Upper lobe of left lung (tissue), 6 donors: ENCODE data around the gene SPOCK1. TPM values are rescaled to one million over a fixed set of nuclear protein-coding genes. Genes with fewer than 3 reads are reported as not detected.

Source experiments
- ATAC-seq, 2 donors: fragments of 200-7000 bp; cut with Tn5 transposase; one replicate each; pipeline ENCODE4 v1.9.1; 2022; ENCODE audit warnings: mild to moderate bottlenecking in 2 of 2, moderate library complexity in 2 of 2; ENCODE audit not compliant: low FRiP score in 2 of 2
- DNase-seq, 2 donors: peaks; one replicate each; pipeline ENCODE4 v3.0.0-alpha.2; 2019 to 2020
- H3K27ac ChIP-seq, 4 donors: fragments of 200-600 bp; sonication (generic); one replicate each; pipeline ENCODE4 v1.5.1; 2016 to 2019
- H3K27me3 ChIP-seq, 4 donors: fragments of 200-600 bp; sonication (generic); one replicate each; pipeline ENCODE4 v1.5.1; 2017 to 2019
- H3K36me3 ChIP-seq, 4 donors: fragments of 200-600 bp; sonication (generic); one replicate each; pipeline ENCODE4 v1.5.1; 2016 to 2019
- H3K4me1 ChIP-seq, 4 donors: fragments of 200-600 bp; sonication (generic); one replicate each; pipeline ENCODE4 v1.5.1; 2018 to 2019
- H3K4me3 ChIP-seq, 4 donors: fragments of 200-600 bp; sonication (generic); one replicate each; pipeline ENCODE4 v1.5.1; 2017 to 2019; ENCODE audit warnings: mild to moderate bottlenecking in 2 of 4, moderate library complexity in 1 of 4
- H3K9me3 ChIP-seq, 4 donors: fragments of 200-600 bp; sonication (generic); one replicate each; pipeline ENCODE4 v1.5.1; 2018 to 2019
- EP300 ChIP-seq, 4 donors: sonication (generic); formaldehyde crosslinking; IDR thresholded peaks; one replicate each; pipeline ENCODE4 v1.5.1; 2017; ENCODE audit warnings: antibody characterized with exemption in 4 of 4, control low read depth in 2 of 4
- POLR2A ChIP-seq, 4 donors: fragments of 450-650 bp; IDR thresholded peaks; one replicate each; pipeline ENCODE4 v1.5.1; 2016 to 2017; ENCODE audit warnings: antibody characterized with exemption in 4 of 4, mild to moderate bottlenecking in 2 of 4
- POLR2AphosphoS5 ChIP-seq, 2 donors: sonication (generic); formaldehyde crosslinking; IDR thresholded peaks; one replicate each; pipeline ENCODE4 v1.5.1; 2017; ENCODE audit warnings: antibody characterized with exemption in 2 of 2
- whole genome bisulfite sequencing, 2 donors: methylation state at CpG; one replicate each; pipeline ENCODE4 v1.1.5; 2017 to 2018; 5-methylcytosine and 5-hydroxymethylcytosine counted together
- total RNA-seq, 6 donors: library from RNA; depleted of rRNA in 4 of 6; stranded (reverse); fragments of >200 nt in 4 of 6; gene quantifications; one replicate each; pipeline versions ENCODE4 v1.1.0 to v1.2.1, GENCODE V29; 2016 to 2021
- TF ChIP-seq, protein P1 (sequence below), 6 experiments: fragments of 450-650 bp in 4 of 6; fragments of 200-600 bp in 2 of 6; sonication (generic) in 2 of 6; IDR thresholded peaks; one replicate each; pipeline ENCODE4 v1.5.1; 2016 to 2019; ENCODE audit warnings: antibody characterized with exemption in 6 of 6
- donor health status: DM: no; HTN: no; CAD: no; lungs with moderate emphysema.
- donor health status: DM: no; HTN: yes; CAD: no; lungs with severe emphysema.

SPOCK1 gene
- total RNA-seq, 6 donors from 2014 or later: 0.33 to 16.6 (median 2.0) TPM; not detected in 1

DNA sequence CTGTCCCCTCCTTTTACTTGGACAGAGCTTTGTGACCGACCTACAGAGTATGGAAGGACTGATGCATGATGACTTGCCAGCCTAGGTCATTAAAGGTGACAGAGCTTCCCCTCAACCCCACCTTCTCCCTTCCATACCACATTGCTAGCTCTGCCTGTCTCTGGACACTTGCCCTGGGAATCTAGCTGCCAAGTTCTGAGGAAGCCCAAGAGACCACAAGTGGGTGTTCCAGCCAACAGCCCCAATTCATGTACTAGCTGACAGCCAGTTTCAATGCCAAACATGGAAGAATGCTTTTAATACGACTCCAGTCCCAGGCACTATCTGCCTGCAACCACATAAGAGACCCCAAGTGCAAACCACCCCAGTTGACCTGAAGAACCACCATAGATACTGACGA is 477.1 kb downstream of the SPOCK1 start:
- Histone ChIP-seq H3K4me3 (no peak overlapping the region), H3K9me3 (no peaks in the 10 kb centered on the region), H3K27ac (no peak overlapping the region), H3K4me1 (no peaks in the 10 kb centered on the region), H3K27me3 (no peaks in the 10 kb centered on the region), H3K36me3 (no peaks in the 10 kb centered on the region)
- TF ChIP-seq, protein P1, sequence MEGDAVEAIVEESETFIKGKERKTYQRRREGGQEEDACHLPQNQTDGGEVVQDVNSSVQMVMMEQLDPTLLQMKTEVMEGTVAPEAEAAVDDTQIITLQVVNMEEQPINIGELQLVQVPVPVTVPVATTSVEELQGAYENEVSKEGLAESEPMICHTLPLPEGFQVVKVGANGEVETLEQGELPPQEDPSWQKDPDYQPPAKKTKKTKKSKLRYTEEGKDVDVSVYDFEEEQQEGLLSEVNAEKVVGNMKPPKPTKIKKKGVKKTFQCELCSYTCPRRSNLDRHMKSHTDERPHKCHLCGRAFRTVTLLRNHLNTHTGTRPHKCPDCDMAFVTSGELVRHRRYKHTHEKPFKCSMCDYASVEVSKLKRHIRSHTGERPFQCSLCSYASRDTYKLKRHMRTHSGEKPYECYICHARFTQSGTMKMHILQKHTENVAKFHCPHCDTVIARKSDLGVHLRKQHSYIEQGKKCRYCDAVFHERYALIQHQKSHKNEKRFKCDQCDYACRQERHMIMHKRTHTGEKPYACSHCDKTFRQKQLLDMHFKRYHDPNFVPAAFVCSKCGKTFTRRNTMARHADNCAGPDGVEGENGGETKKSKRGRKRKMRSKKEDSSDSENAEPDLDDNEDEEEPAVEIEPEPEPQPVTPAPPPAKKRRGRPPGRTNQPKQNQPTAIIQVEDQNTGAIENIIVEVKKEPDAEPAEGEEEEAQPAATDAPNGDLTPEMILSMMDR (IDR thresholded peaks at IDR 0.05): no peak
- TF ChIP-seq EP300 (IDR thresholded peaks at IDR 0.05) (no peak), POLR2AphosphoS5 (IDR thresholded peaks at IDR 0.05) (no peak), POLR2A (IDR thresholded peaks at IDR 0.05) (no peak)
- 73 to 77% methylated on average over 3 of the region's 3 CpGs for WGBS, 2 donors
- DNase-seq (no peak), ATAC-seq (no peak)

DNA sequence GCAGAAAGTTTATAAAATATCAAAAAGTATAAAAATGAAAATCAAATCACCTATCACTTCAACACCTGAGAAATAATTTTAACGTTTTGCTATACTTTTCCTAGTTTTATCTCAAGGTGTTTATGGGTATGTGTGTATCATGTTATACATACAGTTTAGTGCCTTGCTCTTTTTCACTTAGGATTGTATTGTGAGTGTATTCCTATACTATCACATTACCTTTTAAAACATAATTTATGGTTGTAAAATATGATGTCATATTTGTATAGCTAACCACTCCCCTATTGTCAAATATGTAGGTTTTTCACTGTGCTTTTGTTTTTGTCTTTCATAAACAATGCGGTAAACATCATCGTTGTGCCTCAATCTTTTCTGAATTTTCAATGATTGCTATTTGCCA is 479.9 kb downstream of the SPOCK1 start:
- Histone ChIP-seq H3K36me3 (no peaks in the 10 kb centered on the region), H3K27ac (no peak overlapping the region), H3K4me1 (no peaks in the 10 kb centered on the region), H3K9me3 (no peaks in the 10 kb centered on the region), H3K27me3 (no peaks in the 10 kb centered on the region), H3K4me3 (no peak overlapping the region)
- 83 to 86% methylated on average over 3 of the region's 3 CpGs for WGBS, 2 donors
- no peak for TF ChIP-seq EP300 (IDR thresholded peaks at IDR 0.05)
- TF ChIP-seq POLR2AphosphoS5 (IDR thresholded peaks at IDR 0.05): no peak
- no peak for TF ChIP-seq POLR2A (IDR thresholded peaks at IDR 0.05)
- TF ChIP-seq, protein P1 (IDR thresholded peaks at IDR 0.05): no peak
- DNase-seq (no peak), ATAC-seq (no peak)

DNA sequence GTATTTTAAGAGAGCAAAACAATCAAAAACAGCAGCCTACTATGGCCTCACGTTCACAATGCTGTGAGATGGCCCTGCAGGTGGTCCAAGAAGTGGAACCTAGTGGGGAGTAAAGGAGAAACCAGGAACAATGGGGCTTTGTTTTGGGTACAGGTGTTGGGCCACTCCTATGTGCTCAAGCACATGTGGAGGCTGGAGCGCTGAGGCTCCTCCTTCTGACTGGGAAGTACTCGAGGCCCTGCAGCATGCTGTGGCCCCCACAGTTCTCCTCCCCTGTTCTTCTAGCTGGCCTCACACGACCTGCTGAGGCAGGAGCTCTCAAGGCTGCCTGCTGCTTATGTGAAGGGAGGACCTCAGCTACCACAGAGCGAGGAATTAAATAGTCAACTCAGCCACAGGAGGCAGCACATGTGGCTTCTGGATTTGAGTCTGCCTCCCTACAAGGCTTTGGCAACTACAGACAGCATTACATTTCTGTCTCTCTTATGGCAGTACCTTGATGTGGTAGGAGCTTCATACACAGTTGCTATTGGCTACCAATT is 482.3 kb downstream of the SPOCK1 start:
- no peak overlapping the region for H3K27ac ChIP-seq
- 50 to 52% methylated on average over 4 to 5 of the region's 5 CpGs for WGBS, 2 donors
- no peak overlapping the region for H3K4me3 ChIP-seq
- TF ChIP-seq EP300 (IDR thresholded peaks at IDR 0.05) (no peak), POLR2AphosphoS5 (IDR thresholded peaks at IDR 0.05) (no peak), POLR2A (IDR thresholded peaks at IDR 0.05) (no peak)
- TF ChIP-seq, protein P1 (IDR thresholded peaks at IDR 0.05): no peak
- no peaks in the 10 kb centered on the region for H3K4me1 ChIP-seq
- H3K9me3 ChIP-seq: no peaks in the 10 kb centered on the region
- ATAC-seq: no peak
- DNase-seq: no peak
- no peaks in the 10 kb centered on the region for H3K27me3 ChIP-seq
- H3K36me3 ChIP-seq: no peaks in the 10 kb centered on the region

DNA sequence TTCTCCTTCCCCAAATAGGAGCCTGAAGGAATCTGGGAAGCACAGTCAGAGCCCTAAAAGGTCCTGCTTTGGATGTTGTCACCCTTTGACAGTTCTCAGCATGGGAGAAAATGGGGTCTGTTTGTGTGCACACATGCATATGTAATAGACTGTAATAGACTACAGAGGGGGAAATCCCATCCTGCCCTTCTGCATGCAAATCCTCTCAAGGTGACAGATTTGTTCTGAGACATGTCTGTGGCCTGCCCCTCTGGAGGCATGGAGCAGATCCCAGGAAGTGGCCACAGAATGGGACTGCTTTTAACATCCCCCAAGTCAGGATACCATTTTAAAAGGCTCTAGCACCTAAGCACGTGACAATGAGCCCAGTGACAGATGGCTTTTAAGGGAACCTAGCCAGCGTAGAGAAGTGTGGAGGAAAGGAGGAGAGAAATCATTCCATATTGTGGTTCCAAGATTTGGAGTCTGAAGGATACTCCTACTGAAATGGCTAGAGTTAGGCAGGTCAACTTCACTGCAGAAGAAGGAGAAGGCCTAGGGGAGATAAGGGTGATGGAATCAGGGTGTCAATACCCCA is 483.5 kb downstream of the SPOCK1 start:
- DNase-seq (no peak), ATAC-seq (no peak)
- TF ChIP-seq EP300 (IDR thresholded peaks at IDR 0.05) (no peak), POLR2A (IDR thresholded peaks at IDR 0.05) (no peak), POLR2AphosphoS5 (IDR thresholded peaks at IDR 0.05) (no peak)
- TF ChIP-seq, protein P1 (IDR thresholded peaks at IDR 0.05): no peak
- Histone ChIP-seq H3K27ac (no peak overlapping the region), H3K4me3 (no peak overlapping the region), H3K27me3 (no peaks in the 10 kb centered on the region), H3K4me1 (no peaks in the 10 kb centered on the region), H3K36me3 (no peaks in the 10 kb centered on the region), H3K9me3 (no peaks in the 10 kb centered on the region)
- 57 to 66% methylated on average over 2 of the region's 2 CpGs for WGBS, 2 donors

DNA sequence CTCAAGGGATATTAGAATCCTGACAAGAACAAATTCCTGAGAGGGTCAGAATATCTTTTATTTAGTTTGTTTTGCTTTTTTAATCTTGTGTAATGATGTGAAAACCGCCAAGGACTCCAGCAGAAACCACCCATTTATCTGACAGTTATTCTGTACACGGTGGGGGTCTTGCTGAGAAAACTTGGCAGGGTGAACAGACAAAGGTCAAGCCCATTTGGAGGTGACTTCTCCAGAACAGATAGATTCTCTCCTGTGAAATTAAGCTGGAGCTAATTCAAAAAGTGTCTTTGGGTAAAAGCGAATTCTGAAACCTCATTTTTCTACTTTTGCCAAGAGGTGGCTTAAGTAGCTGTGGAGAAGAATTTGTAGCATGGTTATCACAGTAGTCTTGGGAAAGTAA is 484.4 kb downstream of the SPOCK1 start:
- Histone ChIP-seq H3K36me3 (no peaks in the 10 kb centered on the region), H3K4me3 (no peak overlapping the region), H3K27ac (no peak overlapping the region), H3K9me3 (no peaks in the 10 kb centered on the region), H3K4me1 (no peaks in the 10 kb centered on the region), H3K27me3 (no peaks in the 10 kb centered on the region)
- TF ChIP-seq, protein P1 (IDR thresholded peaks at IDR 0.05): no peak
- TF ChIP-seq EP300 (IDR thresholded peaks at IDR 0.05) (no peak), POLR2A (IDR thresholded peaks at IDR 0.05) (no peak)
- WGBS, 2 donors: 62 to 73% methylated on average over 3 of the region's 3 CpGs
- no peak for DNase-seq
- ATAC-seq: no peak
